Colonic mucosa (tissue), 4 donors: Measurements from ENCODE around the gene MAGEF1. TPM values are rescaled to one million over a fixed set of nuclear protein-coding genes. Genes with fewer than 3 reads are reported as not detected.

Experiments used
- DNase-seq: peaks from one replicate; pipeline ENCODE4 v3.0.0-alpha.2; 2020
- H3K27ac ChIP-seq: fragments of 200-600 bp; one replicate; pipeline ENCODE4 v1.8.0; 2021
- H3K27me3 ChIP-seq: fragments of 200-600 bp; one replicate; pipeline ENCODE4 v1.8.0; 2021
- H3K36me3 ChIP-seq: fragments of 200-600 bp; one replicate; pipeline ENCODE4 v1.8.0; 2021
- H3K4me1 ChIP-seq: fragments of 200-600 bp; one replicate; pipeline ENCODE4 v1.8.0; 2021; ENCODE audit warnings: mild to moderate bottlenecking
- H3K4me3 ChIP-seq: fragments of 200-600 bp; one replicate; pipeline ENCODE4 v1.8.0; 2021
- H3K9ac ChIP-seq, 2 donors: one replicate each; pipeline ENCODE4 v1.7.0; 2013; ENCODE audit warnings: control low read depth in 2 of 2, low read depth in 2 of 2, low read length in 2 of 2
- H3K9me3 ChIP-seq: fragments of 200-600 bp; one replicate; pipeline ENCODE4 v1.8.0; 2021
- intact Hi-C: fragments of 100-400 bp; cut with DNase I; formaldehyde crosslinking; loops from one replicate; pipeline ENCODE4 v1.14.1; 2022
- total RNA-seq, 2 donors: library from RNA; stranded (reverse); fragmentation: NEBNext Ultra II Directional in 1 of 2; extraction: Animal tissue kit (Norgen Biotek cat#: 25700) in 1 of 2; gene quantifications; one replicate each; pipeline ENCODE4 v1.2.1, GENCODE V29; 2021
- TF ChIP-seq, protein P1 (sequence below): fragments of 200-600 bp; IDR thresholded peaks from one replicate; pipeline ENCODE4 v1.8.0; 2022; ENCODE audit warnings: antibody characterized with exemption, mild to moderate bottlenecking
- donor health status: healthy.
- donor health status: DM: no; HTN: no; CAD: no.
- donor health status: DM: no; HTN: no; CAD: no.

Gene MAGEF1
- total RNA-seq, 2 donors from 2014 or later: 28.3 to 42.6 TPM

DNA sequence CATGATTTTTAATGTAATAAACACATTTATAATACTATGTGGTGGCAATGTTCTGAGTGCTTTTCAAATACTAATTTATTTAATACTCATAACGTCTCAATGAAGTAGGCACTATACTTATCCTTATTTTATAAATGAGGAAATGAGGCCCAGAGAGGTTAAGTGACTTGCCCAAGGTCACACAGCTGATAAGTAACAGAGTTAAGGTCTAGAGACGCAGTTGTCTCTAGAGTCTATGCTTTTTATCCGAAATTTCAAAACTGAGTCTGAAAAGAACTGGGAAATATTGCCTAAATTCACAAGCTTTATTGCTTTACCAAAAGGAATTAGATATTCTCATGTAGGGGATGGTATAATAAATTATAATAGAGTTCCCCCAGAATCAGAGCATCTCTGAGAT is 31.4 kb upstream of the MAGEF1 start:
- H3K27ac ChIP-seq: no peak overlapping the region

DNA sequence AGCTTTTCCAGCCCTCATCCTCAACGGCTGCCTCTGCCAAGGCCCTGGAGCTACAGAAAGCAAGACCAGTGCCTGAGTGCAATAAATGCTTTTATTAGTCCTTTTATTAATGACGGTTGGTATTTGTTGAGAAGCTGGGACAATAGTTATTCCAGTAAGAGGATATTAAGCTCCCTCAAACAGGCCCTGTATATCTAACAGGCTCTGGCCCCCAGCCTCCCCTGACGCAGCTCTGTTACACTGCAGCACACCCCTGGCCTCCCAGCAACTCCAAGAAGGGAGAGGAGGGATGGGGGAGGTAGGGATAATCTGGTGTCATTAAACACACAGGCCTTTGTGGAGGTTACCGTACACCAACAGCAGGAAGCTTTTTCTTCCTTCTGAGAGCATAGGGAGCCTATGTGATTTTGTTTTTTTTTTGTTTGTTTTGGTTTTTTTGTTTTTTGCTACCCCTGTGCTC is 30.8 kb upstream of the MAGEF1 start:
- Histone ChIP-seq H3K4me1 (no peaks in the 10 kb centered on the region), H3K9ac (no peak overlapping the region), H3K4me3 (no peak overlapping the region), H3K9me3 (no peaks in the 10 kb centered on the region), H3K27me3 (no peaks in the 10 kb centered on the region), H3K27ac (no peak overlapping the region), H3K36me3 (no peaks in the 10 kb centered on the region)
- TF ChIP-seq, protein P1, sequence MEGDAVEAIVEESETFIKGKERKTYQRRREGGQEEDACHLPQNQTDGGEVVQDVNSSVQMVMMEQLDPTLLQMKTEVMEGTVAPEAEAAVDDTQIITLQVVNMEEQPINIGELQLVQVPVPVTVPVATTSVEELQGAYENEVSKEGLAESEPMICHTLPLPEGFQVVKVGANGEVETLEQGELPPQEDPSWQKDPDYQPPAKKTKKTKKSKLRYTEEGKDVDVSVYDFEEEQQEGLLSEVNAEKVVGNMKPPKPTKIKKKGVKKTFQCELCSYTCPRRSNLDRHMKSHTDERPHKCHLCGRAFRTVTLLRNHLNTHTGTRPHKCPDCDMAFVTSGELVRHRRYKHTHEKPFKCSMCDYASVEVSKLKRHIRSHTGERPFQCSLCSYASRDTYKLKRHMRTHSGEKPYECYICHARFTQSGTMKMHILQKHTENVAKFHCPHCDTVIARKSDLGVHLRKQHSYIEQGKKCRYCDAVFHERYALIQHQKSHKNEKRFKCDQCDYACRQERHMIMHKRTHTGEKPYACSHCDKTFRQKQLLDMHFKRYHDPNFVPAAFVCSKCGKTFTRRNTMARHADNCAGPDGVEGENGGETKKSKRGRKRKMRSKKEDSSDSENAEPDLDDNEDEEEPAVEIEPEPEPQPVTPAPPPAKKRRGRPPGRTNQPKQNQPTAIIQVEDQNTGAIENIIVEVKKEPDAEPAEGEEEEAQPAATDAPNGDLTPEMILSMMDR: no peak
- no peak for DNase-seq
- intact Hi-C loops: no loop called here

More for the DNA sequence above, 31.4 kb upstream of the MAGEF1 start:
- Histone ChIP-seq H3K9ac (no peak overlapping the region), H3K27me3 (no peaks in the 10 kb centered on the region), H3K4me3 (no peak overlapping the region), H3K36me3 (no peaks in the 10 kb centered on the region), H3K9me3 (no peaks in the 10 kb centered on the region), H3K4me1 (no peaks in the 10 kb centered on the region)
- intact Hi-C loops: no loop called here
- TF ChIP-seq, protein P1: no peak
- no peak for DNase-seq

DNA sequence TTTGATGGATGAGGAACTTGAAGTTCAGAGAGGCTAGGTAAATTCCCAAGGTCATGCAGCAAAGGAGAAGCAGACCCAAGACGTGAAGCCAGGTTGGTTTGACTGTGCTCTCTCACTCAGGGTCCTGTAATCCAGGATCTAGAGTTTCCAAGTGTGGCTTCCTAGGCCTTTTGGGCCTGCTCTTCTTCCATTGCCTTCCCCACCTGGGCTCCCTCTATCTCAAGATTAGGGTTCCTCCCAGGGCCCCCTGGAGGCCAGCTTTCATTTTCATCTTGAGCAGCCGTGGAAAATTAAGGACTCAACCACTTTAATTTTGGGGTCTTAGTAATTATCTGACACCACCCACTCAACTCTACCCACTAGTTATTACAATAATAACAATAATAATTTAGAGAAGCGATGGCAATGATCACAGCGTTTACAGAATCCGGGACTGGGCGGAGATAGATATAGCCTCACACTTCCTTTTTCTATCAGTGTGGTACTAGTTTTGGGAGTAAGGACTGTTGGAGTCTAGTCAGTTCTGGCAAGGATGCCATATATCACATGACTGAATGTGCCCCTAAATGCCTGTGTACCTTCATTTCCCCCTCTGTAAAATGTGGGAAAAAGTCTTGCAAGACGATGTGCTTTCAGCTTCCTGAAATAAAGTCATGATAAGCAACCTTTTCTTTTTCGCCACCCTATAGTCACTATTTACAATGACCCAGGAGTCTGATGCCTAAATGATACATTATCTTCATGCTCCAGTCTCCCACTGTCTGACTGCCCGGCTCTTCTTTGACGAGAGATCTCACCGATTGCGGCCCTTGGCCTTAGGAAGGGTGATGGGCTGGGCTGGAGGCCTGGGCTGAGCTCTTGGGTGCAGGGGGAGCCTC is 30.2 kb upstream of the MAGEF1 start:
- no peaks in the 10 kb centered on the region for H3K27me3 ChIP-seq
- no peaks in the 10 kb centered on the region for H3K4me1 ChIP-seq
- DNase-seq: no peak
- H3K9ac ChIP-seq: no peak overlapping the region
- intact Hi-C loops: no loop called here
- TF ChIP-seq, protein P1: no peak
- H3K36me3 ChIP-seq: no peaks in the 10 kb centered on the region
- H3K27ac ChIP-seq: no peak overlapping the region
- H3K4me3 ChIP-seq: no peak overlapping the region
- no peaks in the 10 kb centered on the region for H3K9me3 ChIP-seq

GRCh38 chr3:184741259-184741556 is 29.3 kb upstream of the MAGEF1 start:
- intact Hi-C loops: no loop called here
- Histone ChIP-seq H3K27ac (no peak overlapping the region), H3K27me3 (no peaks in the 10 kb centered on the region), H3K9me3 (no peaks in the 10 kb centered on the region), H3K4me1 (no peaks in the 10 kb centered on the region), H3K4me3 (no peak overlapping the region), H3K9ac (no peak overlapping the region), H3K36me3 (no peaks in the 10 kb centered on the region)
- TF ChIP-seq, protein P1: no peak
- DNase-seq: no peak

DNA sequence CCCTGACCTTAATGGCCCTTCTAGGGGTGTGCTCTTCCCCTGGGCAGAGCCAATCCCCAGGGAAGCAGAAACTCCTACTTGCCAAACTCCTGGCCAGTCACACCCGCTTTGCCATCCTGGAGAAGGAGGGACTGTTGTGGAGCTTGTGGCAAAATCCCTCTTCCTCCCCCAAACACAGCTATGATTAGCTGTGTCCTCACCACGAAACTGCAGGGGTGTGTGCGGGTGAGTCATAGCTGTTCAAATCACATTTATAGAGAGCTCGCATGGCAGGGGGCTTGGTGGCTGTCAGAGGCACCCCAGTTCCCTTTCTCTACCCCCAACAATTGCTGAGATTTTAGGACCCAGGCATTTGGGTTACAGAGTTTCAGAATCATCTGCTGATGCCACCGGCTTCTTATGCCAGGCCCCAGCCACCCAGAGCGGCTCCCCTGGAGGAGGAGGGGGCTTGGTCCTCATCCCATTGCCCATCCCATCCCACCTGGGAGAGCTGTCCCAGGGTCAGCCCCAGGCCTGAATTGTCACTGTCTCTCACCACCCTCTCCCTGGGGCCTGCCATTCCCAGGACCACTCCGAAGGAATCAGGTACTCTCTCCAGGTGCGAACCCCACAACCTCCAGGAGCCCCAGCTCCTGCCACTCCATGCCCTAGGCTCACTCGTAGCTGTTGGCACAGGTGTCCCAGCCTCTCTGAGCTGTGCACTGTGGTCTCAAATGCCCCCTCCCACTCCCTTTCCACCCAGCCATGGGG is 28.8 kb upstream of the MAGEF1 start:
- Histone ChIP-seq H3K36me3 (no peaks in the 10 kb centered on the region), H3K9me3 (no peaks in the 10 kb centered on the region), H3K4me1 (no peaks in the 10 kb centered on the region), H3K27ac (no peak overlapping the region), H3K27me3 (no peaks in the 10 kb centered on the region), H3K9ac (no peak overlapping the region), H3K4me3 (no peak overlapping the region)
- intact Hi-C loops: no loop called here
- no peak for DNase-seq
- TF ChIP-seq, protein P1: no peak
